GM12878 (cell line): ENCODE data around the gene TMC6. TPM values are rescaled to one million over a fixed set of nuclear protein-coding genes. Genes with fewer than 3 reads are reported as not detected.

ENCODE experiments used
- ATF7 ChIP-seq: fragments of 450-650 bp; IDR thresholded peaks from 2 replicates; pipeline ENCODE4 v1.6.1; 2016; ENCODE audit warnings: low read depth, mild to moderate bottlenecking
- BCL3 ChIP-seq: IDR thresholded peaks from 2 replicates; pipeline ENCODE4 v1.6.1; 2011; ENCODE audit warnings: borderline replicate concordance, low read depth, mild to moderate bottlenecking, moderate library complexity, low read length; ENCODE audit not compliant: insufficient read depth, poor library complexity, severe bottlenecking
- BHLHE40 ChIP-seq, 2 experiments: fragments of 450-650 bp in 1 of 2; IDR thresholded peaks; 2 replicates each; pipeline ENCODE4 v1.6.1; 2011 to 2017; ENCODE audit warnings: low read depth in 2 of 2, borderline replicate concordance in 1 of 2, improper control_type of control experiment in 1 of 2, low read length in 1 of 2, mild to moderate bottlenecking in 1 of 2
- CBFB ChIP-seq: IDR thresholded peaks from 2 replicates; pipeline ENCODE4 v1.6.1; 2016; ENCODE audit warnings: antibody characterized with exemption, low read depth
- CBX3 ChIP-seq: fragments of 200-600 bp; sonication (generic); IDR thresholded peaks from 2 replicates; pipeline ENCODE4 v1.6.1; 2016; ENCODE audit warnings: low read depth, borderline replicate concordance
- CTCF ChIP-seq, 3 experiments: IDR thresholded peaks in 2 of 3; conservative IDR thresholded peaks in 1 of 3; 2 replicates each; pipeline ENCODE4 v1.5.1; 2011; ENCODE audit warnings: low read depth in 3 of 3, low read length in 3 of 3, mild to moderate bottlenecking in 3 of 3, control low read depth in 2 of 3, moderate library complexity in 2 of 3, inconsistent platforms in 1 of 3, mixed read lengths in 1 of 3; ENCODE audit not compliant: control insufficient read depth in 2 of 3, insufficient read depth in 1 of 3; ENCODE audit errors: extremely low read depth in 1 of 3
- E2F4 ChIP-seq: IDR thresholded peaks from 2 replicates; pipeline ENCODE4 v1.6.1; 2012; ENCODE audit warnings: low read depth, low read length, improper control_type of control experiment
- GATAD2B ChIP-seq: fragments of 450-650 bp; conservative IDR thresholded peaks from 2 replicates; pipeline ENCODE4 v1.6.1; 2017; ENCODE audit warnings: low read depth, mild to moderate bottlenecking, moderate library complexity
- HSF1 ChIP-seq: fragments of 150-350 bp; IDR thresholded peaks from 2 replicates; pipeline ENCODE4 v1.6.1; 2014; ENCODE audit warnings: mild to moderate bottlenecking, low read depth, low read length
- JUNB ChIP-seq: IDR thresholded peaks from 2 replicates; pipeline ENCODE4 v1.6.1; 2016; ENCODE audit warnings: antibody characterized with exemption, mild to moderate bottlenecking
- LARP7 ChIP-seq: fragments of 450-650 bp; IDR thresholded peaks from 2 replicates; pipeline ENCODE4 v1.6.1; 2017; ENCODE audit warnings: mild to moderate bottlenecking
- MTA2 ChIP-seq: fragments of 450-650 bp; IDR thresholded peaks from 2 replicates; pipeline ENCODE4 v1.6.1; 2016; ENCODE audit warnings: low read depth, mild to moderate bottlenecking, moderate library complexity
- MYB ChIP-seq: fragments of 150-350 bp; IDR thresholded peaks from 2 replicates; pipeline ENCODE4 v1.6.1; 2014; ENCODE audit warnings: mild to moderate bottlenecking, low read depth, low read length, borderline replicate concordance
- RAD51 ChIP-seq: fragments of 450-650 bp; IDR thresholded peaks from 2 replicates; pipeline ENCODE4 v1.6.1; 2016; ENCODE audit warnings: moderate library complexity, mild to moderate bottlenecking, inconsistent platforms
- RELB ChIP-seq: fragments of 450-650 bp; IDR thresholded peaks from 2 replicates; pipeline ENCODE4 v1.6.1; 2017; ENCODE audit warnings: low read depth, mild to moderate bottlenecking, moderate library complexity
- SMARCA5 ChIP-seq: fragments of 450-650 bp; IDR thresholded peaks from 2 replicates; pipeline ENCODE4 v1.6.1; 2017; ENCODE audit warnings: mild to moderate bottlenecking
- SUZ12 ChIP-seq: fragments of 200-600 bp; sonication (generic); IDR thresholded peaks from one replicate; pipeline ENCODE4 v1.6.1; 2018; ENCODE audit warnings: antibody characterized with exemption, mild to moderate bottlenecking; ENCODE audit not compliant: unreplicated experiment
- TAF1 ChIP-seq: IDR thresholded peaks from 2 replicates; pipeline ENCODE4 v1.6.1; 2011; ENCODE audit warnings: mild to moderate bottlenecking, low read depth, low read length, borderline replicate concordance
- USF1 ChIP-seq: IDR thresholded peaks from 2 replicates; pipeline ENCODE4 v1.6.1; 2011; ENCODE audit warnings: borderline replicate concordance, low read depth, mild to moderate bottlenecking, moderate library complexity, mixed read lengths, low read length; ENCODE audit not compliant: insufficient read depth; ENCODE audit errors: extremely low read length
- YBX1 ChIP-seq: fragments of 450-650 bp; IDR thresholded peaks from 2 replicates; pipeline ENCODE4 v1.6.1; 2016; ENCODE audit warnings: antibody characterized with exemption
- ZNF274 ChIP-seq: IDR thresholded peaks from one replicate; pipeline ENCODE4 v1.8.0; 2011; ENCODE audit not compliant: insufficient read length, insufficient read depth
- polyA plus RNA-seq, 11 experiments: library from polyadenylated mRNA; depleted of rRNA in 4 of 11; unstranded in 6 of 11; stranded (reverse) in 5 of 11; fragments of >200 nt; fragmentation: Nextera tagmentation in 4 of 11; fragmentation: Illumina TruSeq in 1 of 11; extraction: Ambion mirVana in 4 of 11; extraction: Trizol in 1 of 11; gene quantifications; 1 replicate in 1 of 11; 2 replicates in 10 of 11; pipeline versions ENCODE4 v1.2.1 to v1.2.3, GENCODE V29; 2011 to 2016; ENCODE audit warnings: inconsistent platforms in 2 of 11, missing spikeins in 2 of 11, low read depth in 1 of 11
- total RNA-seq, 4 experiments: library from RNA; depleted of rRNA in 3 of 4; stranded (reverse); fragments of >200 nt in 3 of 4; fragmentation: Illumina TruSeq in 1 of 4; extraction: Trizol in 1 of 4; gene quantifications; 2 replicates each; pipeline versions ENCODE4 v1.2.1 to v1.2.3, GENCODE V29; 2013 to 2021

TMC6 gene
- total and polyA plus RNA-seq, 10 of the 15 experiments (the other 5 are each of a cell fraction or from before 2014, with no cell fraction given): 1.9 to 232 (median 60.6) TPM

- TF ChIP-seq BCL3 (peak; percentile 68), ATF7 (peak; percentile 47), TAF1 (peak; percentile 62; the same call in 1 of the 2 replicates), BHLHE40 (IDR thresholded peaks at IDR 0.05; ENCODE audit: borderline replicate concordance in 1 of 2, low read depth in 2 of 2, low read length in 1 of 2) (peak; percentile 55 to 85), RAD51 (peak; percentile 90), CTCF (IDR thresholded peaks at IDR 0.05 in 2 of 3, conservative IDR thresholded peaks at IDR 0.05 in 1 of 3; ENCODE audit: control insufficient read depth in 2 of 3, extremely low read depth in 1 of 3, insufficient read depth in 1 of 3, low read depth in 3 of 3, low read length in 3 of 3) (no peak), RELB (no peak), CBX3 (no peak), E2F4 (no peak), GATAD2B (peak; percentile 39; the same call in 1 of the 2 replicates), YBX1 (no peak), ZNF274 (no peak), SUZ12 (no peak), JUNB (no peak; the same call in 1 of the 2 replicates), HSF1 (no peak), MTA2 (peak; percentile 40; the same call in 1 of the 2 replicates), CBFB (no peak; the same call in 1 of the 2 replicates), SMARCA5 (no peak), LARP7 (peak; percentile 40), MYB (no peak), USF1 (peak; percentile 82)
Observed at GRCh38 chr17:78128551-78129350, at the start of gene TMC6 (continued).
